ENCODE data around the gene ZNF804B.

GRCh38 chr7:89165421-89165820 lies 405.9 kb downstream of the ZNF804B start:
- TF ChIP-seq CTCF (IDR thresholded peaks at IDR 0.05) (no peak), POLR2A (IDR thresholded peaks at IDR 0.05) (no peak)

All from adrenal gland (tissue), 5 donors.